Measurements from ENCODE around the gene SPHK2. TPM values are rescaled to one million over a fixed set of nuclear protein-coding genes. Genes with fewer than 3 reads are reported as not detected.

SPHK2 gene
- polyA plus RNA-seq, 2 of the 4 experiments (the other 2 are of a cell fraction), result 6.1 to 18.3 TPM

GRCh38 chr19:48676487-48676886 lies 57.2 kb downstream of the SPHK2 start:
- CTCF ChIA-PET, result interaction anchor here (0.8 to 6.1 kb wide), 16 partner anchors 12 to 165 kb away, joined by 3 to 151 read pairs (median 8); partner anchors contain the start of genes FUT2 and HSD17B14
- Histone ChIP-seq H3K4me1 (peaks cover 5% of the 10 kb centered on the region; the same call in 1 of the 3 replicates), H3K27ac (no peak overlapping the region), H3K4me2 (no peak overlapping the region), H3K9me3 (no peaks in the 10 kb centered on the region), H3K4me3 (no peak overlapping the region)
- WGBS (ENCODE audit: missing lambda C conversion rate), result 71% methylated on average over 17 of the region's 17 CpGs
- ATAC-seq (no peak), DNase-seq (ENCODE audit: low read depth in 1 of 2, low spot score in 1 of 2) (no peak), FAIRE-seq (no peak)
- TF ChIP-seq CTCF (IDR thresholded peaks at IDR 0.05), result no peak
- no peak for TF ChIP-seq JUN (IDR thresholded peaks at IDR 0.05)
- TF ChIP-seq PBX3 (IDR thresholded peaks at IDR 0.05), result no peak
- no peak for TF ChIP-seq CHD2 (IDR thresholded peaks at IDR 0.05; ENCODE audit: low read length, partially characterized antibody)
- TF ChIP-seq, protein P1, sequence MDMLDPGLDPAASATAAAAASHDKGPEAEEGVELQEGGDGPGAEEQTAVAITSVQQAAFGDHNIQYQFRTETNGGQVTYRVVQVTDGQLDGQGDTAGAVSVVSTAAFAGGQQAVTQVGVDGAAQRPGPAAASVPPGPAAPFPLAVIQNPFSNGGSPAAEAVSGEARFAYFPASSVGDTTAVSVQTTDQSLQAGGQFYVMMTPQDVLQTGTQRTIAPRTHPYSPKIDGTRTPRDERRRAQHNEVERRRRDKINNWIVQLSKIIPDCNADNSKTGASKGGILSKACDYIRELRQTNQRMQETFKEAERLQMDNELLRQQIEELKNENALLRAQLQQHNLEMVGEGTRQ (IDR thresholded peaks at IDR 0.05), result no peak
- TF ChIP-seq ELK1 (IDR thresholded peaks at IDR 0.05; ENCODE audit: low read depth, low read length), result no peak
- TF ChIP-seq TP53 (CRISPR knock-in tag; IDR thresholded peaks at IDR 0.05), result no peak
- no peak for TF ChIP-seq HOXB5 (CRISPR knock-in tag; IDR thresholded peaks at IDR 0.05)
- no peak for TF ChIP-seq SREBF2 (IDR thresholded peaks at IDR 0.05)
- TF ChIP-seq HEYL (CRISPR knock-in tag; IDR thresholded peaks at IDR 0.05), result no peak
- POLR2A ChIA-PET, result interaction anchor here (0.6 kb wide), 1 partner anchor 20 kb away, joined by 3 read pairs; no protein-coding TSS in a partner anchor

GRCh38 chr19:48676887-48677286 lies 57.6 kb downstream of the SPHK2 start:
- H3K4me2 ChIP-seq, result no peak overlapping the region
- CTCF ChIA-PET, result interaction anchor here (0.9 to 6.1 kb wide), 15 partner anchors 12 to 294 kb away, joined by 3 to 151 read pairs (median 4); partner anchors contain the start of gene FUT2
- ATAC-seq (no peak), DNase-seq (ENCODE audit: low read depth in 1 of 2, low spot score in 1 of 2) (no peak), FAIRE-seq (no peak)
- H3K4me1 ChIP-seq, result peaks cover 5% of the 10 kb centered on the region; the same call in 1 of the 3 replicates
- POLR2A ChIA-PET, result interaction anchor here (0.6 kb wide), 1 partner anchor 21 kb away, joined by 3 read pairs; no protein-coding TSS in a partner anchor
- H3K27ac ChIP-seq, result no peak overlapping the region
- no peak overlapping the region for H3K4me3 ChIP-seq
- WGBS (ENCODE audit: missing lambda C conversion rate), result 84% methylated on average over 13 of the region's 13 CpGs
- no peaks in the 10 kb centered on the region for H3K9me3 ChIP-seq
- no peak for TF ChIP-seq SMC3 (IDR thresholded peaks at IDR 0.05)
- no peak for TF ChIP-seq CHD4 (IDR thresholded peaks at IDR 0.05; ENCODE audit: borderline replicate concordance)
- no peak for TF ChIP-seq JUN (IDR thresholded peaks at IDR 0.05)
- no peak for TF ChIP-seq FOSB (CRISPR knock-in tag; IDR thresholded peaks at IDR 0.05)
- TF ChIP-seq RARB (CRISPR knock-in tag; IDR thresholded peaks at IDR 0.05), result no peak
- TF ChIP-seq ATOH8 (CRISPR knock-in tag; IDR thresholded peaks at IDR 0.05; ENCODE audit: low read depth), result no peak
- no peak for TF ChIP-seq NR3C1 (IDR thresholded peaks at IDR 0.05)
- TF ChIP-seq CBX2 (IDR thresholded peaks at IDR 0.05; ENCODE audit: borderline replicate concordance, low read depth), result no peak
- TF ChIP-seq HOXB5 (CRISPR knock-in tag; IDR thresholded peaks at IDR 0.05), result no peak
- TF ChIP-seq ZFP36 (IDR thresholded peaks at IDR 0.05; ENCODE audit: borderline replicate concordance, partially characterized antibody), result no peak
- TF ChIP-seq KDM5A (IDR thresholded peaks at IDR 0.05), result no peak
- TF ChIP-seq CTCF (IDR thresholded peaks at IDR 0.05), result no peak
- TF ChIP-seq HES2 (IDR thresholded peaks at IDR 0.05), result no peak
- TF ChIP-seq RFX5 (IDR thresholded peaks at IDR 0.05), result no peak

Data from A549 (cell line).